GM03348 (cell line): ENCODE measurements around the gene ZGPAT.
A peak's percentile ranks its signal among the peaks of the same experiment; 100 is the strongest.

Experiments
- DNase-seq: peaks from one replicate; pipeline ENCODE4 v3.0.0; 2012; ENCODE audit warnings: low spot score

ZGPAT gene

GRCh38 chr20:63734111-63734945 is 26.5 kb downstream of the ZGPAT start:
- DNase-seq, result no peak

GRCh38 chr20:63734946-63735858 is 27.4 kb downstream of the ZGPAT start:
- no peak for DNase-seq

GRCh38 chr20:63735859-63736718 is 28.2 kb downstream of the ZGPAT start, which contains the start of gene LIME1:
LIME1 (plus strand) TSS chr20:63736664; CDS start chr20:63737550, 886 bp downstream.
- peak; percentile 4 for DNase-seq

- DNase-seq, result peak; percentile 8
These were observed 29.3 kb downstream of the ZGPAT start for GRCh38 chr20:63736893-63737694.

GRCh38 chr20:63737695-63737944 is 29.8 kb downstream of the ZGPAT start:
- no peak for DNase-seq

- DNase-seq, result no peak
These were observed 30.3 kb downstream of the ZGPAT start for GRCh38 chr20:63737945-63738686.

GRCh38 chr20:63738687-63739129 is 30.9 kb downstream of the ZGPAT start:
- DNase-seq, result no peak

GRCh38 chr20:63739130-63740069 is 31.6 kb downstream of the ZGPAT start, which contains the start of gene SLC2A4RG:
SLC2A4RG (plus strand) TSS chr20:63739776; CDS start chr20:63739913, 137 bp downstream.
- DNase-seq, result peak; percentile 100

- peak; percentile 92 for DNase-seq
These were observed 32.3 kb downstream of the ZGPAT start for GRCh38 chr20:63740070-63740626.

GRCh38 chr20:63740627-63741353 is 33.0 kb downstream of the ZGPAT start:
- peak; percentile 97 for DNase-seq

GRCh38 chr20:63741354-63741675 is 33.5 kb downstream of the ZGPAT start:
- DNase-seq, result no peak

- no peak for DNase-seq
These were observed 34.0 kb downstream of the ZGPAT start for GRCh38 chr20:63741676-63742380.

GRCh38 chr20:63742381-63743024 is 34.7 kb downstream of the ZGPAT start:
- DNase-seq, result no peak

GRCh38 chr20:63743210-63743970 is 35.6 kb downstream of the ZGPAT start:
- no peak for DNase-seq

GRCh38 chr20:63744158-63744557 is 36.3 kb downstream of the ZGPAT start:
- no peak for DNase-seq
